HG03103 (cell line): Measurements from ENCODE around the gene HDHD2.
"Not testable (repeated sequence)": the region's sequence is repeated elsewhere in the genome, so short reads cannot be mapped to it uniquely, and the experiment has no call there.

Experiments used
- ATAC-seq: cut with Tn5 transposase; IDR thresholded peaks from one replicate; pipeline ENCODE4 v1.9.1; 2021; ENCODE audit warnings: low read depth; ENCODE audit not compliant: unreplicated experiment

Gene HDHD2

GRCh38 chr18:47150029-47150823 lies at the start of gene HDHD2:
Gene HDHD2 (minus strand): TSS chr18:47150500. CDS start chr18:47136439, 14,061 bp downstream.
- ATAC-seq = peak; percentile 87

- not testable (repeated sequence) for ATAC-seq
Observed at GRCh38 chr18:47195961-47196360, 45.7 kb upstream of the HDHD2 start.

GRCh38 chr18:47191961-47192360 lies 41.7 kb upstream of the HDHD2 start:
- ATAC-seq = no peak

GRCh38 chr18:47187721-47188120 lies 37.4 kb upstream of the HDHD2 start:
- no peak for ATAC-seq

GRCh38 chr18:47184419-47185050 lies 34.2 kb upstream of the HDHD2 start:
- no peak for ATAC-seq

- ATAC-seq = not testable (repeated sequence)
Observed at GRCh38 chr18:47182156-47182555, 31.9 kb upstream of the HDHD2 start.

GRCh38 chr18:47180765-47181164 lies 30.5 kb upstream of the HDHD2 start:
- no peak for ATAC-seq

GRCh38 chr18:47179520-47179919 lies 29.2 kb upstream of the HDHD2 start:
- ATAC-seq = no peak

- peak; percentile 87 for ATAC-seq
Observed at GRCh38 chr18:47175898-47176575, 25.7 kb upstream of the HDHD2 start, which contains the start of gene IER3IP1. Gene IER3IP1 (minus strand): TSS chr18:47176364. CDS start chr18:47176277, 87 bp downstream.

GRCh38 chr18:47175283-47175897 lies 25.1 kb upstream of the HDHD2 start:
- peak; percentile 7 for ATAC-seq

GRCh38 chr18:47174545-47175116 lies 24.3 kb upstream of the HDHD2 start:
- ATAC-seq = no peak

- no peak for ATAC-seq
Observed at GRCh38 chr18:47172476-47172875, 22.2 kb upstream of the HDHD2 start.

- ATAC-seq = no peak
Observed at GRCh38 chr18:47168913-47169312, 18.6 kb upstream of the HDHD2 start.

- ATAC-seq = no peak
Observed at GRCh38 chr18:47168509-47168908, 18.2 kb upstream of the HDHD2 start.

- no peak for ATAC-seq
Observed at GRCh38 chr18:47166294-47166693, 16.0 kb upstream of the HDHD2 start.

GRCh38 chr18:47163241-47163640 lies 12.9 kb upstream of the HDHD2 start:
- peak; percentile 62 for ATAC-seq

GRCh38 chr18:47160256-47160655 lies 10.0 kb upstream of the HDHD2 start:
- ATAC-seq = no peak

GRCh38 chr18:47158404-47158803 lies 8.1 kb upstream of the HDHD2 start:
- ATAC-seq = not testable (repeated sequence)

- no peak for ATAC-seq
Observed at GRCh38 chr18:47151439-47151838, 1.1 kb upstream of the HDHD2 start.

- peak; percentile 10 for ATAC-seq
Observed at GRCh38 chr18:47150824-47151366, 595 bp upstream of the HDHD2 start.
